Transverse colon (tissue), 4 donors: ENCODE measurements around the gene AGAP1. TPM values are rescaled to one million over a fixed set of nuclear protein-coding genes. Genes with fewer than 3 reads are reported as not detected.
A peak's percentile ranks its signal among the peaks of the same experiment; 100 is the strongest.

Experiments
- DNase-seq: peaks from one replicate; pipeline ENCODE4 v3.0.0-alpha.2; 2019
- H3K27ac ChIP-seq, 4 donors: fragments of 200-600 bp; sonication (generic); 2 replicates each; pipeline ENCODE4 v1.5.1; 2016 to 2018; ENCODE audit warnings: inconsistent platforms in 4 of 4
- H3K27me3 ChIP-seq: fragments of 200-600 bp; sonication (generic); 2 replicates; pipeline ENCODE4 v1.5.1; 2017; ENCODE audit warnings: inconsistent platforms
- H3K36me3 ChIP-seq, 4 donors: fragments of 200-600 bp; sonication (generic); 2 replicates each; pipeline ENCODE4 v1.5.1; 2017 to 2019; ENCODE audit warnings: inconsistent platforms in 4 of 4
- H3K4me1 ChIP-seq, 4 donors: fragments of 200-600 bp; sonication (generic); 2 replicates each; pipeline ENCODE4 v1.5.1; 2017 to 2020; ENCODE audit warnings: inconsistent platforms in 4 of 4
- H3K4me3 ChIP-seq, 4 donors: fragments of 200-600 bp; sonication (generic); 1 replicate in 1 of 4; 2 replicates in 3 of 4; pipeline versions ENCODE4 v1.5.1 to v1.6.1; 2017 to 2019; ENCODE audit warnings: inconsistent platforms in 4 of 4
- H3K9me3 ChIP-seq, 2 donors: fragments of 200-600 bp; sonication (generic); 2 replicates each; pipeline ENCODE4 v1.5.1; 2017 to 2019; ENCODE audit warnings: inconsistent platforms in 2 of 2
- CTCF ChIP-seq, 5 experiments: fragments of 200-600 bp in 3 of 5; fragments of 450-650 bp in 2 of 5; sonication (generic) in 3 of 5; IDR thresholded peaks; 1 replicate in 2 of 5; 2 replicates in 3 of 5; pipeline ENCODE4 v1.5.1; 2016 to 2017; ENCODE audit warnings: antibody characterized with exemption in 5 of 5, inconsistent platforms in 3 of 5, mild to moderate bottlenecking in 2 of 5, moderate library complexity in 1 of 5
- EP300 ChIP-seq: sonication (generic); formaldehyde crosslinking; IDR thresholded peaks from one replicate; pipeline ENCODE4 v1.6.1; 2017; ENCODE audit warnings: antibody characterized with exemption, low read depth
- POLR2A ChIP-seq: fragments of 450-650 bp; IDR thresholded peaks from one replicate; pipeline ENCODE4 v1.6.1; 2016; ENCODE audit warnings: antibody characterized with exemption, mild to moderate bottlenecking, moderate library complexity
- POLR2AphosphoS5 ChIP-seq, 3 donors: sonication (generic); formaldehyde crosslinking; IDR thresholded peaks; one replicate each; pipeline ENCODE4 v1.6.1; 2016; ENCODE audit warnings: antibody characterized with exemption in 3 of 3
- WGBS, 2 donors: methylation state at CpG; one replicate each; pipeline ENCODE4 v1.1.5; 2018; ENCODE audit warnings: low coverage in 1 of 2; 5-methylcytosine and 5-hydroxymethylcytosine counted together
- in situ Hi-C, 4 donors: fragments of 200-750 bp; cut with MboI; loops; one replicate each; pipeline versions ENCODE4 v1.15.0 to v1.15.1; 2017; ENCODE audit warnings: low sequenced_read_pairs in 3 of 4, low pct_ligation_motif_present in 1 of 4, low pct_unique_long_range_greater_than_20kb in 1 of 4
- intact Hi-C: fragments of 100-400 bp; cut with DNase I; formaldehyde crosslinking; loops from one replicate; pipeline ENCODE4 v1.15.1; 2023; ENCODE audit warnings: low total_unique reads
- total RNA-seq, 4 donors: library from RNA; depleted of rRNA; stranded (reverse); fragments of >200 nt; gene quantifications; one replicate each; pipeline ENCODE4 v1.1.0, GENCODE V29; 2016

The AGAP1 gene
- total RNA-seq, 4 donors from 2014 or later, result 56.1 to 96.9 (median 71.2) TPM

- Histone ChIP-seq H3K4me3 (no peak overlapping the region), H3K9me3 (no peaks in the 10 kb centered on the region), H3K4me1 (peaks cover 9 to 56% (median 37%) of the 10 kb centered on the region in 4 donors), H3K27me3 (no peaks in the 10 kb centered on the region), H3K27ac (peak overlapping the region; percentile 73 to 84 (median 82)), H3K36me3 (no peaks in the 10 kb centered on the region)
- intact Hi-C loops, result no loop called here
- DNase-seq, result peak; percentile 68
- 39% methylated on average over 7 of the region's 10 CpGs; no CpG with 5 or more reads in 1 of the 2 donors for whole genome bisulfite sequencing, 2 donors
- TF ChIP-seq POLR2AphosphoS5 (IDR thresholded peaks at IDR 0.05) (peak in 1 of 3 donors; percentile 13), POLR2A (no peak)
- in situ Hi-C loops, result no loop called here
Observed at GRCh38 chr2:235542733-235543127, 48.9 kb downstream of the AGAP1 start.

- Histone ChIP-seq H3K9me3 (no peaks in the 10 kb centered on the region), H3K4me1 (peaks cover 9 to 51% (median 36%) of the 10 kb centered on the region in 4 donors), H3K36me3 (no peaks in the 10 kb centered on the region), H3K4me3 (no peak overlapping the region), H3K27ac (peak overlapping the region; percentile 73 to 84 (median 82)), H3K27me3 (no peaks in the 10 kb centered on the region)
- intact Hi-C loops (no loop called here), in situ Hi-C loops (no loop called here)
- peak; percentile 52 for DNase-seq
- no peak for TF ChIP-seq POLR2AphosphoS5 (IDR thresholded peaks at IDR 0.05)
- peak; percentile 25 for TF ChIP-seq POLR2A
- 57% methylated on average over 13 of the region's 13 CpGs; no CpG with 5 or more reads in 1 of the 2 donors for WGBS, 2 donors
Observed at GRCh38 chr2:235543128-235543750, 49.4 kb downstream of the AGAP1 start.

- no peaks in the 10 kb centered on the region for H3K27me3 ChIP-seq
- DNase-seq, result peak; percentile 6
- H3K27ac ChIP-seq, result peak overlapping the region; percentile 73 to 84 (median 82)
- no peak overlapping the region for H3K4me3 ChIP-seq
- no peaks in the 10 kb centered on the region for H3K36me3 ChIP-seq
- H3K4me1 ChIP-seq, result peaks cover 9 to 44% (median 33%) of the 10 kb centered on the region in 4 donors
- no peaks in the 10 kb centered on the region for H3K9me3 ChIP-seq
- no peak for TF ChIP-seq CTCF (IDR thresholded peaks at IDR 0.05)
- intact Hi-C loops, result no loop called here
- in situ Hi-C loops, result no loop called here
- WGBS, 2 donors, result 81 to 82% methylated on average over 3 to 25 of the region's 25 CpGs
Observed at GRCh38 chr2:235543851-235544688, 50.2 kb downstream of the AGAP1 start.

- TF ChIP-seq EP300 (no peak), POLR2AphosphoS5 (IDR thresholded peaks at IDR 0.05) (no peak), POLR2A (no peak), CTCF (IDR thresholded peaks at IDR 0.05) (no peak)
- no peak overlapping the region for H3K27ac ChIP-seq
- H3K9me3 ChIP-seq, result no peaks in the 10 kb centered on the region
- in situ Hi-C loops, result no loop called here
- H3K4me3 ChIP-seq, result no peak overlapping the region
- no peaks in the 10 kb centered on the region for H3K27me3 ChIP-seq
- no peak for DNase-seq
- peaks cover 9 to 38% (median 30%) of the 10 kb centered on the region in 4 donors for H3K4me1 ChIP-seq
- 56 to 68% methylated on average over 1 to 5 of the region's 5 CpGs for WGBS, 2 donors
- intact Hi-C loops, result no loop called here
- H3K36me3 ChIP-seq, result no peaks in the 10 kb centered on the region
Observed at GRCh38 chr2:235544689-235544969, 50.8 kb downstream of the AGAP1 start.

GRCh38 chr2:235545339-235546150 lies 51.7 kb downstream of the AGAP1 start:
- H3K9me3 ChIP-seq, result no peaks in the 10 kb centered on the region
- no peak for TF ChIP-seq CTCF (IDR thresholded peaks at IDR 0.05)
- no peak for TF ChIP-seq POLR2A
- no peak for TF ChIP-seq EP300
- TF ChIP-seq POLR2AphosphoS5 (IDR thresholded peaks at IDR 0.05), result no peak
- H3K4me1 ChIP-seq, result peaks cover 9 to 34% (median 26%) of the 10 kb centered on the region in 4 donors
- H3K36me3 ChIP-seq, result no peaks in the 10 kb centered on the region
- no peak for DNase-seq
- no peak overlapping the region for H3K4me3 ChIP-seq
- in situ Hi-C loops, result no loop called here
- WGBS, 2 donors, result 40 to 49% methylated on average over 1 to 11 of the region's 11 CpGs
- H3K27ac ChIP-seq, result no peak overlapping the region
- intact Hi-C loops, result no loop called here
- no peaks in the 10 kb centered on the region for H3K27me3 ChIP-seq
